ENCODE data around the gene ATP8A1.

DNA sequence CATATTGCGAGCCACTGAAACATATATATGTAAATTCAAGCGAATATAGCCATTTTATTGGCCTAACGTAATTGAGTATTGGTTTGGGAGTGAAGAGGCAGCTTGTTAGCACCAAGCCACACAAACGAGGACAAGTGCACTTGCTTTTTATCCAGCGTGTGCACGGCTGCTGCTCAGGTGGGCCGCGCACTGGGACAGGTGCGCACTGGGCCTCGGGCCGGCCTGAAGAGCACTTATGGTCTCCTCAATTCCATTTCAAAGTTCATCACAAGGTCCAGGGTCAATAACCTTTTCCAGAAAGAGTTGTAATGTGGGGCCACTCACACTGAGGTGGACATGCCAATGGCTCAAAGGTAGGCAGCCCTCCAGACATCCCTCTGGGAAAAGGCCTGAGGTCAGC lies 95.9 kb downstream of the ATP8A1 start:
- TF ChIP-seq, protein P1, sequence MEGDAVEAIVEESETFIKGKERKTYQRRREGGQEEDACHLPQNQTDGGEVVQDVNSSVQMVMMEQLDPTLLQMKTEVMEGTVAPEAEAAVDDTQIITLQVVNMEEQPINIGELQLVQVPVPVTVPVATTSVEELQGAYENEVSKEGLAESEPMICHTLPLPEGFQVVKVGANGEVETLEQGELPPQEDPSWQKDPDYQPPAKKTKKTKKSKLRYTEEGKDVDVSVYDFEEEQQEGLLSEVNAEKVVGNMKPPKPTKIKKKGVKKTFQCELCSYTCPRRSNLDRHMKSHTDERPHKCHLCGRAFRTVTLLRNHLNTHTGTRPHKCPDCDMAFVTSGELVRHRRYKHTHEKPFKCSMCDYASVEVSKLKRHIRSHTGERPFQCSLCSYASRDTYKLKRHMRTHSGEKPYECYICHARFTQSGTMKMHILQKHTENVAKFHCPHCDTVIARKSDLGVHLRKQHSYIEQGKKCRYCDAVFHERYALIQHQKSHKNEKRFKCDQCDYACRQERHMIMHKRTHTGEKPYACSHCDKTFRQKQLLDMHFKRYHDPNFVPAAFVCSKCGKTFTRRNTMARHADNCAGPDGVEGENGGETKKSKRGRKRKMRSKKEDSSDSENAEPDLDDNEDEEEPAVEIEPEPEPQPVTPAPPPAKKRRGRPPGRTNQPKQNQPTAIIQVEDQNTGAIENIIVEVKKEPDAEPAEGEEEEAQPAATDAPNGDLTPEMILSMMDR (IDR thresholded peaks at IDR 0.05; ENCODE audit: low read depth, low read length), result no peak
- TF ChIP-seq EZH2phosphoT487 (IDR thresholded peaks at IDR 0.05; ENCODE audit: low read depth), result no peak

Measured in OCI-LY3 (cell line).